Measurements from ENCODE around the gene CNTNAP5. TPM values are rescaled to one million over a fixed set of nuclear protein-coding genes. Genes with fewer than 3 reads are reported as not detected.

The CNTNAP5 gene
- total and polyA plus RNA-seq, 2 of the 8 experiments (the other 6 are each of a cell fraction or from before 2014, with no cell fraction given) = 0.11 to 0.76 TPM

DNA sequence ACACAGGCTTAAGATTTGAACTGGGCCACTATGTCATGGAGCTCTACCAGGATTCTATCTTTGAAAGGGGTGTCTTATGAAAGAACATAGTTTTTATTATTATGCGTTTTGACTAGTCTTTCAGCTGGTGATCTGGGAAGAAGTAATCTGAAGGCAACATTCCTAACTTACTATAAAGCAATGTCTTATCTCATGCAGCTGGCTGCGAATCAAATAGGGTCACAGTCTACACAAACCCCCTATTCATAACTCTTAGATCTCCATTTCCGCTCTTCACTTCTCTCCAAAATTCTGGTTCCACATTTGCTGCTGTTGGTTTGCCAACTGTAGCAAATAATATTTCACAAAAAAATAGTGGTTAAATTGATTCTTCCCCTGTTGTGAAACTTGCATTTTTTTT, 813.3 kb downstream of the CNTNAP5 start:
- Histone ChIP-seq H2AFZ (ENCODE audit: low read length) (no peak overlapping the region), H4K20me1 (replicated peaks in 1 of 2; ENCODE audit: control insufficient read depth in 1 of 2, insufficient read depth in 2 of 2, low read length in 2 of 2) (no peaks in the 10 kb centered on the region), H3K9ac (replicated peaks in 1 of 4; ENCODE audit: extremely low read depth in 1 of 4, low read depth in 3 of 4, low read length in 3 of 4) (no peak overlapping the region), H3K79me1 (ENCODE audit: low read depth, low read length) (no peaks in the 10 kb centered on the region), H3K4me2 (ENCODE audit: insufficient read depth in 1 of 2, low read depth in 2 of 2, low read length in 2 of 2) (no peak overlapping the region), H3K27ac (ENCODE audit: low read depth, low read length) (no peak overlapping the region), H3K4me3 (ENCODE audit: extremely low read depth in 1 of 4, insufficient read depth in 2 of 4, low read depth in 3 of 4, low read length in 4 of 4) (no peak overlapping the region), H2AK5ac (ENCODE audit: low read depth, low read length) (no peak overlapping the region), H3K36me3 (ENCODE audit: control insufficient read depth in 2 of 4, insufficient read depth in 4 of 4, low read length in 3 of 4) (no peaks in the 10 kb centered on the region), H3K18ac (ENCODE audit: extremely low read depth, low read length) (no peak overlapping the region), H4K5ac (ENCODE audit: insufficient read length, low read depth, low read length) (no peak overlapping the region), H3K14ac (ENCODE audit: insufficient read length) (no peak overlapping the region), H4K91ac (replicated peaks; ENCODE audit: insufficient read length, low read length) (no peak overlapping the region), H3K23ac (ENCODE audit: insufficient read length) (no peak overlapping the region), H3K56ac (replicated peaks; ENCODE audit: insufficient read length, low read depth, low read length) (no peak overlapping the region), H2BK120ac (replicated peaks; ENCODE audit: low read depth, low read length) (no peak overlapping the region), H2BK12ac (ENCODE audit: low read depth, low read length) (no peak overlapping the region), H2BK15ac (ENCODE audit: low read length) (no peak overlapping the region), H3K4ac (replicated peaks; ENCODE audit: insufficient read length, low read depth, low read length) (no peak overlapping the region), H3K9me3 (ENCODE audit: insufficient read depth in 2 of 2, low read depth in 1 of 2, low read length in 1 of 2) (no peaks in the 10 kb centered on the region), H4K8ac (ENCODE audit: extremely low read depth, insufficient read depth, low read length) (no peak overlapping the region), H2BK20ac (ENCODE audit: low read length) (no peak overlapping the region), H3K4me1 (replicated peaks in 1 of 4; ENCODE audit: control insufficient read depth in 3 of 4, insufficient read depth in 4 of 4, low read length in 3 of 4) (no peaks in the 10 kb centered on the region), H3K79me2 (ENCODE audit: control insufficient read depth in 1 of 2, insufficient read depth in 2 of 2, low read length in 2 of 2) (no peaks in the 10 kb centered on the region), H3K27me3 (replicated peaks in 1 of 4; ENCODE audit: control insufficient read depth in 3 of 4, extremely low read depth in 1 of 4, insufficient read depth in 3 of 4, low read length in 3 of 4) (no peaks in the 10 kb centered on the region), H2BK5ac (ENCODE audit: low read depth, low read length) (no peak overlapping the region), H3K23me2 (ENCODE audit: low read depth, low read length) (no peaks in the 10 kb centered on the region)
- FAIRE-seq (no peak), DNase-seq (ENCODE audit: low read depth in 1 of 2, low spot score in 2 of 2) (no peak)
- ChIA-PET POLR2A (ENCODE audit: partially characterized antibody) (no interaction called here), CTCF (ENCODE audit: partially characterized antibody) (no interaction called here)
- 87% methylated on average over 3 of the region's 3 CpGs; no CpG with 5 or more reads in 1 of the 2 experiments for WGBS, 2 experiments (ENCODE audit: extremely low coverage in 1 of 2, insufficient coverage in 1 of 2, insufficient read length in 1 of 2, insufficient replicate concordance in 2 of 2, low coverage in 1 of 2, low lambda C conversion rate in 2 of 2, missing lambda C conversion rate in 1 of 2)
- TF ChIP-seq JUN (IDR thresholded peaks at IDR 0.05; ENCODE audit: low read depth, low read length) = no peak
- no peak for TF ChIP-seq MAX (IDR thresholded peaks at IDR 0.05)
- no peak for TF ChIP-seq CBX5 (IDR thresholded peaks at IDR 0.05; ENCODE audit: low read depth, low read length)
- no peak for TF ChIP-seq CTBP2 (IDR thresholded peaks at IDR 0.05; ENCODE audit: borderline replicate concordance, insufficient read depth, insufficient read length, low read length)
- no peak for TF ChIP-seq HDAC2 (IDR thresholded peaks at IDR 0.05; ENCODE audit: borderline replicate concordance in 1 of 2, low read depth in 2 of 2, low read length in 2 of 2)
- no peak for TF ChIP-seq SRF (IDR thresholded peaks at IDR 0.05; ENCODE audit: low read depth, low read length)
- TF ChIP-seq MAFK (IDR thresholded peaks at IDR 0.05; ENCODE audit: low read depth, low read length) = no peak
- TF ChIP-seq BACH1 (IDR thresholded peaks at IDR 0.05; ENCODE audit: low read length) = no peak

Measured in H1 (cell line).